ENCODE results near the gene RTCA. TPM values are rescaled to one million over a fixed set of nuclear protein-coding genes. Genes with fewer than 3 reads are reported as not detected.
A peak's percentile ranks its signal among the peaks of the same experiment; 100 is the strongest.

RTCA gene
- total RNA-seq, 1 experiment from 2014 or later: 33.6 TPM

GRCh38 chr1:100299521-100300222 lies 33.7 kb downstream of the RTCA start:
- no peaks in the 10 kb centered on the region for H3K27me3 ChIP-seq (ENCODE audit: insufficient read depth, low read length)
- H2AFZ ChIP-seq (ENCODE audit: low read length): no peak overlapping the region
- no peak overlapping the region for H3K23ac ChIP-seq (ENCODE audit: insufficient read length, low read depth, low read length)
- H3T11ph ChIP-seq (ENCODE audit: low read length): no peak overlapping the region
- H4K20me1 ChIP-seq (ENCODE audit: control insufficient read depth, insufficient read depth, insufficient read length): no peaks in the 10 kb centered on the region
- peaks cover 3 to 9% (median 5%) of the 10 kb centered on the region in 3 experiments for H3K36me3 Mint-ChIP-seq (ENCODE audit: insufficient read depth in 1 of 3, low read depth in 3 of 3)
- H2BK5ac ChIP-seq (ENCODE audit: insufficient read length, low read length): no peak overlapping the region
- no peak overlapping the region for H4K5ac ChIP-seq (ENCODE audit: insufficient read length, low read depth, low read length)
- no peak overlapping the region for H3K56ac ChIP-seq (ENCODE audit: insufficient read length, low read depth, low read length)
- H2BK120ac ChIP-seq (ENCODE audit: low read depth, low read length, poor library complexity, severe bottlenecking): no peak overlapping the region
- no peaks in the 10 kb centered on the region for H3K79me2 ChIP-seq (ENCODE audit: insufficient read depth, low read length)
- WGBS (ENCODE audit: extremely low coverage, insufficient read length, low lambda C conversion rate): no CpG with 5 or more reads among the region's 6 CpGs
- H2BK12ac ChIP-seq (ENCODE audit: insufficient read length, low read depth, low read length): no peak overlapping the region
- H3K14ac ChIP-seq (ENCODE audit: insufficient read depth, low read length): no peak overlapping the region
- H3K4me1 ChIP-seq (ENCODE audit: insufficient read depth, low read length): peaks cover 5% of the 10 kb centered on the region; the same call in 1 of the 2 replicates
- H2BK20ac ChIP-seq (ENCODE audit: low read depth, low read length, poor library complexity, severe bottlenecking): no peak overlapping the region
- H3K9me3 Mint-ChIP-seq: peaks cover 3 to 4% of the 10 kb centered on the region in 2 experiments; a peak in 4 of 5 replicates
- H3K4me1 Mint-ChIP-seq: peaks cover 33 to 39% of the 10 kb centered on the region in 2 experiments
- peak overlapping the region in 1 of 3 experiments; percentile 33; a peak in 2 of 7 replicates for H3K27ac Mint-ChIP-seq
- H3K4ac ChIP-seq (ENCODE audit: low read depth, low read length): no peak overlapping the region
- H3K79me1 ChIP-seq (ENCODE audit: insufficient read depth, low read depth, low read length, poor library complexity, severe bottlenecking): no peaks in the 10 kb centered on the region
- H2AK5ac ChIP-seq (ENCODE audit: insufficient read length, low read length): no peak overlapping the region
- H4K8ac ChIP-seq (replicated peaks; ENCODE audit: insufficient read length, low read depth, low read length): no peak overlapping the region
- H3K9me3 ChIP-seq (ENCODE audit: control insufficient read depth, low read depth, low read length): no peaks in the 10 kb centered on the region
- H3K27me3 Mint-ChIP-seq (ENCODE audit: low read depth): no peaks in the 10 kb centered on the region
- no peak for DNase-seq
- no peak overlapping the region for H3K27ac ChIP-seq (ENCODE audit: insufficient read length, low read depth, low read length)
- H2BK15ac ChIP-seq (ENCODE audit: low read depth, low read length): no peak overlapping the region
- no peak overlapping the region for H3K4me3 Mint-ChIP-seq
- H4K91ac ChIP-seq (ENCODE audit: insufficient read length, low read depth, low read length): no peak overlapping the region
- no peaks in the 10 kb centered on the region for H3K23me2 ChIP-seq (ENCODE audit: insufficient read length, low read depth, low read length, poor library complexity, severe bottlenecking)
- no peak overlapping the region for H3K4me2 ChIP-seq (ENCODE audit: insufficient read depth, insufficient read length, low read length)
- no peak overlapping the region for H3K18ac ChIP-seq (ENCODE audit: insufficient read length, low read depth, low read length)
- H3K9ac ChIP-seq (ENCODE audit: extremely low read depth, insufficient read length, low read length): no peak overlapping the region
- TF ChIP-seq CTCF (conservative IDR thresholded peaks at IDR 0.05): no peak
